ENCODE measurements around the gene HTR4. TPM values are rescaled to one million over a fixed set of nuclear protein-coding genes. Genes with fewer than 3 reads are reported as not detected.

Gene HTR4
- total and polyA plus RNA-seq, 2 of the 4 experiments (the other 2 are of a cell fraction): not detected

DNA sequence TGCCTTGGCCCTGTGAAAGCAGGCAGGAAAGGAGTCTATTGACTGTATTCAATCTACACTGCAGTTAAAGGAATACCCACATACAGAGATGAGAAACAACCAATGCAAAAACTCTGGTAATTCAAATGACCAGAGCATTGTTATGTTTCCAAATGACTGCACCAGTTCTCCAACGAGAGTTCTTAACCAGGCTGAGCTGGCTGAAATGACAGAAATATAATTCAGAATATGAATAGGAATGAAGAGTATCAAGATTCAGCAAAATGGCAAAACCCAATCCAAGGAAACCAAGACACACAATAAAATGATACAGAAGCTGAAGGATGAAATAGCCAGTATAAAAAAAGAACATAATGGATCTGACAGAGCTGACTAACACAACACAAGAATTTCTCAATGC lies 119.1 kb downstream of the HTR4 start:
- ATAC-seq (ENCODE audit: low read depth): no peak
- no CpG with 5 or more reads among the region's 1 CpG for WGBS, 2 experiments (ENCODE audit: extremely low coverage in 2 of 2, insufficient read length in 1 of 2)
- ChIA-PET POLR2A (ENCODE audit: unreplicated experiment) (no interaction called here), CTCF (no interaction called here)
- no peak overlapping the region for H2BK120ac ChIP-seq (ENCODE audit: low read depth, low read length)
- no peaks in the 10 kb centered on the region for H4K20me1 ChIP-seq (ENCODE audit: insufficient read depth, low read length)
- no peak overlapping the region for H2BK5ac ChIP-seq (ENCODE audit: low read depth, low read length, poor library complexity, severe bottlenecking)
- H3K27ac ChIP-seq (ENCODE audit: insufficient read depth, low read length): no peak overlapping the region
- no peak overlapping the region for H3K23ac ChIP-seq (ENCODE audit: low read depth, low read length)
- H3K27me3 ChIP-seq (ENCODE audit: control insufficient read depth, insufficient read depth, low read length): no peaks in the 10 kb centered on the region
- no peak overlapping the region for H3K18ac ChIP-seq (ENCODE audit: low read depth, low read length)
- no peak overlapping the region for H2AK9ac ChIP-seq (replicated peaks; ENCODE audit: low read depth, low read length, poor library complexity)
- no peaks in the 10 kb centered on the region for H3K36me3 ChIP-seq (ENCODE audit: control insufficient read depth, insufficient read depth, low read length)
- in situ Hi-C loops (cut with MboI; ENCODE audit: low sequenced_read_pairs): no loop called here
- no peak overlapping the region for H2AK5ac ChIP-seq (ENCODE audit: low read depth, low read length)
- no peaks in the 10 kb centered on the region for H3K4me1 ChIP-seq (ENCODE audit: control insufficient read depth, insufficient read depth, low read length)
- no peak overlapping the region for H3K14ac ChIP-seq (replicated peaks; ENCODE audit: low read depth, low read length)
- no peak overlapping the region for H2BK15ac ChIP-seq (ENCODE audit: low read depth, low read length)
- H2BK20ac ChIP-seq (ENCODE audit: low read depth, low read length): no peak overlapping the region
- no peak overlapping the region for H4K5ac ChIP-seq (ENCODE audit: low read depth, low read length)
- intact Hi-C loops (cut with micrococcal nuclease): no loop called here
- DNase-seq: no peak
- no peaks in the 10 kb centered on the region for H3K9me3 ChIP-seq (ENCODE audit: control insufficient read depth, insufficient read depth, low read length)
- H3K4me3 ChIP-seq (ENCODE audit: insufficient read depth, low read depth, low read length): no peak overlapping the region
- no peak overlapping the region for H4K91ac ChIP-seq (ENCODE audit: insufficient read depth, low read depth, low read length)
- H3K79me1 ChIP-seq (ENCODE audit: low read depth in 1 of 2, low read length in 2 of 2): no peaks in the 10 kb centered on the region
- no peak overlapping the region for H2AFZ ChIP-seq (replicated peaks; ENCODE audit: low read length, poor library complexity)
- TF ChIP-seq CEBPB (IDR thresholded peaks at IDR 0.05; ENCODE audit: low read depth, low read length) (no peak), FOS (IDR thresholded peaks at IDR 0.05; ENCODE audit: low read depth, low read length) (no peak), RFX5 (IDR thresholded peaks at IDR 0.05; ENCODE audit: low read depth, low read length) (no peak), MAZ (IDR thresholded peaks at IDR 0.05; ENCODE audit: borderline replicate concordance, low read depth, low read length) (no peak)
- H3K56ac ChIP-seq (ENCODE audit: extremely low read depth, insufficient read depth, low read length): no peak overlapping the region
- H3K9ac ChIP-seq (ENCODE audit: low read depth, low read length): no peak overlapping the region
- no peak overlapping the region for H3K4ac ChIP-seq (ENCODE audit: low read depth, low read length)
- no peak overlapping the region for H4K8ac ChIP-seq (ENCODE audit: low read depth in 2 of 2, low read length in 2 of 2)
- H3K4me2 ChIP-seq (ENCODE audit: low read depth, low read length): no peak overlapping the region
- no peaks in the 10 kb centered on the region for H3K9me1 ChIP-seq (ENCODE audit: insufficient read depth, low read length)
- no TSS peak for BruUV-seq (replicated peaks)
- dilution Hi-C loops (cut with HindIII; ENCODE audit: low sequenced_read_pairs, unreplicated experiment): no loop called here

Data from IMR-90 (cell line).